OCI-LY1 (cell line): ENCODE data around the gene UBE2K.
"Not testable (repeated sequence)": the region's sequence is repeated elsewhere in the genome, so short reads cannot be mapped to it uniquely, and the experiment has no call there.

Experiments
- H2AFZ ChIP-seq: fragments of 200-600 bp; sonication (generic), shearing (Covaris generic); 2 replicates; pipeline ENCODE4 v1.6.0; 2014; ENCODE audit warnings: antibody characterized with exemption, mild to moderate bottlenecking, low read length
- H3F3A ChIP-seq: fragments of 200-600 bp; sonication (generic), shearing (Covaris generic); 2 replicates; pipeline ENCODE4 v1.6.0; 2014; ENCODE audit warnings: mild to moderate bottlenecking, antibody characterized with exemption, low read length, moderate library complexity; ENCODE audit not compliant: insufficient read depth
- H3K27ac ChIP-seq: fragments of 200-600 bp; sonication (generic); 2 replicates; pipeline ENCODE4 v1.5.1; 2014; ENCODE audit warnings: low read length, mixed run types, mild to moderate bottlenecking, low read depth; ENCODE audit not compliant: poor library complexity, severe bottlenecking
- H3K27me3 ChIP-seq: fragments of 200-600 bp; sonication (generic); 2 replicates; pipeline ENCODE4 v1.6.0; 2014; ENCODE audit warnings: antibody characterized with exemption, mild to moderate bottlenecking, low read length, moderate library complexity; ENCODE audit not compliant: insufficient read depth
- H3K36me3 ChIP-seq: fragments of 200-600 bp; sonication (generic); 2 replicates; pipeline ENCODE4 v1.6.1; 2014; ENCODE audit warnings: mild to moderate bottlenecking, antibody characterized with exemption, low read length, moderate library complexity, mixed read lengths; ENCODE audit not compliant: insufficient read depth
- H3K4me1 ChIP-seq: fragments of 200-600 bp; sonication (generic); 2 replicates; pipeline ENCODE4 v1.5.1; 2014; ENCODE audit warnings: mild to moderate bottlenecking, low read length, moderate library complexity; ENCODE audit not compliant: insufficient read depth, severe bottlenecking
- H3K4me2 ChIP-seq: fragments of 200-600 bp; sonication (generic), shearing (Covaris generic); 2 replicates; pipeline ENCODE4 v1.6.1; 2014; ENCODE audit warnings: low read length
- H3K4me3 ChIP-seq: fragments of 200-600 bp; sonication (generic); 2 replicates; pipeline ENCODE4 v1.5.1; 2014; ENCODE audit warnings: low read length, low read depth, mild to moderate bottlenecking, mixed read lengths; ENCODE audit not compliant: poor library complexity, severe bottlenecking
- H3K79me2 ChIP-seq: fragments of 200-600 bp; shearing (Covaris generic); 2 replicates; pipeline ENCODE4 v1.6.1; 2016; ENCODE audit warnings: mixed run types, low read length, mixed read lengths; ENCODE audit not compliant: insufficient read depth
- H3K9ac ChIP-seq: fragments of 200-600 bp; sonication (generic), shearing (Covaris generic); 2 replicates; pipeline ENCODE4 v1.6.1; 2014; ENCODE audit warnings: mild to moderate bottlenecking, low read length, mixed read lengths
- H3K9me2 ChIP-seq: fragments of 200-600 bp; sonication (generic), shearing (Covaris generic); 2 replicates; pipeline ENCODE4 v1.6.1; 2014; ENCODE audit warnings: low read depth, mild to moderate bottlenecking, low read length, mixed read lengths
- H3K9me3 ChIP-seq: fragments of 200-600 bp; shearing (Covaris generic); 2 replicates; pipeline ENCODE4 v1.6.1; 2014; ENCODE audit warnings: low read length, mixed read lengths
- H4K20me1 ChIP-seq: fragments of 200-600 bp; sonication (generic), shearing (Covaris generic); 2 replicates; pipeline ENCODE4 v1.6.0; 2016; ENCODE audit warnings: mild to moderate bottlenecking, low read length; ENCODE audit not compliant: insufficient read depth
- CTCF ChIP-seq: fragments of 200-600 bp; sonication (generic), shearing (Covaris generic); IDR thresholded peaks from 2 replicates; pipeline ENCODE4 v1.5.1; 2017; ENCODE audit warnings: mild to moderate bottlenecking, antibody characterized with exemption, low read length, moderate library complexity, mixed read lengths
- EZH2 ChIP-seq: fragments of 200-600 bp; sonication (generic), shearing (Covaris generic); IDR thresholded peaks from 2 replicates; pipeline ENCODE4 v1.8.0; 2017; ENCODE audit warnings: borderline replicate concordance, mixed run types, mild to moderate bottlenecking, antibody characterized with exemption, low read length, moderate library complexity, mixed read lengths

Gene UBE2K

GRCh38 chr4:39730072-39730471 lies 32.1 kb downstream of the UBE2K start:
- Histone ChIP-seq H3K27ac (no peak overlapping the region), H3K9ac (no peak overlapping the region), H3K4me2 (no peak overlapping the region), H3K4me1 (no peaks in the 10 kb centered on the region), H3K9me3 (no peaks in the 10 kb centered on the region), H3K27me3 (no peaks in the 10 kb centered on the region), H3K9me2 (no peaks in the 10 kb centered on the region), H3F3A (no peaks in the 10 kb centered on the region; the same call in 1 of the 2 replicates), H3K79me2 (peaks cover 87% of the 10 kb centered on the region), H2AFZ (no peak overlapping the region), H4K20me1 (no peaks in the 10 kb centered on the region), H3K36me3 (peaks cover 16% of the 10 kb centered on the region), H3K4me3 (no peak overlapping the region)
- TF ChIP-seq EZH2, result no peak
- TF ChIP-seq CTCF, result no peak

GRCh38 chr4:39731908-39732307 lies 34.0 kb downstream of the UBE2K start:
- H3K4me2 ChIP-seq, result no peak overlapping the region
- H3F3A ChIP-seq, result no peaks in the 10 kb centered on the region
- no peaks in the 10 kb centered on the region for H3K27me3 ChIP-seq
- H3K4me1 ChIP-seq, result no peaks in the 10 kb centered on the region
- no peak overlapping the region for H3K4me3 ChIP-seq
- no peaks in the 10 kb centered on the region for H4K20me1 ChIP-seq
- H3K36me3 ChIP-seq, result peaks cover 19% of the 10 kb centered on the region
- no peaks in the 10 kb centered on the region for H3K9me2 ChIP-seq
- TF ChIP-seq EZH2, result no peak
- no peak for TF ChIP-seq CTCF
- H3K27ac ChIP-seq, result no peak overlapping the region
- H3K9me3 ChIP-seq, result no peaks in the 10 kb centered on the region
- peaks cover 85% of the 10 kb centered on the region for H3K79me2 ChIP-seq
- no peak overlapping the region for H3K9ac ChIP-seq
- no peak overlapping the region for H2AFZ ChIP-seq

GRCh38 chr4:39732728-39733127 lies 34.8 kb downstream of the UBE2K start:
- TF ChIP-seq CTCF (no peak), EZH2 (no peak)
- Histone ChIP-seq H3K36me3 (peaks cover 26% of the 10 kb centered on the region), H3K9me2 (peaks cover 2% of the 10 kb centered on the region; the same call in 1 of the 2 replicates), H3K4me1 (no peaks in the 10 kb centered on the region), H3K27ac (no peak overlapping the region), H4K20me1 (no peaks in the 10 kb centered on the region), H3K4me2 (no peak overlapping the region), H3K27me3 (no peaks in the 10 kb centered on the region), H3K79me2 (peaks cover 85% of the 10 kb centered on the region), H3F3A (no peaks in the 10 kb centered on the region), H3K4me3 (no peak overlapping the region), H2AFZ (no peak overlapping the region), H3K9me3 (no peaks in the 10 kb centered on the region), H3K9ac (no peak overlapping the region)

GRCh38 chr4:39739591-39739990 lies 41.7 kb downstream of the UBE2K start:
- not testable (repeated sequence) for H3K9ac ChIP-seq, H3K4me3 ChIP-seq
- H3K36me3 ChIP-seq, result peaks cover 38% of the 10 kb centered on the region

More at GRCh38 chr4:39739591-39739990, 41.7 kb downstream of the UBE2K start:
- H3K79me2 ChIP-seq, result peaks cover 30% of the 10 kb centered on the region
- not testable (repeated sequence) for H3K4me2 ChIP-seq, H3F3A ChIP-seq, H2AFZ ChIP-seq, H3K4me1 ChIP-seq, H3K27ac ChIP-seq, H3K27me3 ChIP-seq, H4K20me1 ChIP-seq, H3K9me3 ChIP-seq, H3K9me2 ChIP-seq
